Right renal cortex interstitium (tissue), 3 donors: ENCODE data around the gene ERC2. TPM values are rescaled to one million over a fixed set of nuclear protein-coding genes. Genes with fewer than 3 reads are reported as not detected.
A peak's percentile ranks its signal among the peaks of the same experiment; 100 is the strongest.

ENCODE experiments used
- DNase-seq, 3 donors: peaks; one replicate each; pipeline ENCODE4 v3.0.0-alpha.2; 2013; ENCODE audit warnings: low read depth in 3 of 3, low spot score in 2 of 3
- polyA plus RNA-seq, 3 donors: library from polyadenylated mRNA; unstranded; fragments of 120-200 nt; gene quantifications; one replicate each; pipeline ENCODE4 v1.2.1, GENCODE V29; 2013; ENCODE audit not compliant: insufficient read length in 3 of 3

The ERC2 gene
- polyA plus RNA-seq, 3 donors, result 3.5 to 4.0 (median 3.7) TPM

GRCh38 chr3:56321383-56321782 is 146.9 kb downstream of the ERC2 start:
- DNase-seq, result no peak

DNA sequence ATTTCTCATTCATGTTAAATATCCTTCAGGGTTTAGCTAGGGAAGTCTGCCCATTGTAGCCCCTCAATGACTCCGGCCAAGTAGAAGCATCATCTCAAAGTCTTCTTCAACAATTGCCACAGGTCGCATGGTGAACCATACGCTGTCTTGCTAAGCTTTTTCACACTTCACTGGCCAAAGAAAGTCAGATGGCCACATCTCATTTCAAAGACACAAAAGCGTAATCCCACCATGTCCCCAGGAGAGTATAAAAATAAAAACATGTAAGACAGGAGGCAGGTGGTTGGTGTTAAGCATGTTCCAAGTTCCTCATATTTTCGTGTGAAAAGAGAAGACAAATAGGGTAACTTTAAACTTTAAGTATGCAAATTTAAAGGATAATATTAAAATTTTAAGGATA is 147.4 kb downstream of the ERC2 start:
- no peak for DNase-seq

DNA sequence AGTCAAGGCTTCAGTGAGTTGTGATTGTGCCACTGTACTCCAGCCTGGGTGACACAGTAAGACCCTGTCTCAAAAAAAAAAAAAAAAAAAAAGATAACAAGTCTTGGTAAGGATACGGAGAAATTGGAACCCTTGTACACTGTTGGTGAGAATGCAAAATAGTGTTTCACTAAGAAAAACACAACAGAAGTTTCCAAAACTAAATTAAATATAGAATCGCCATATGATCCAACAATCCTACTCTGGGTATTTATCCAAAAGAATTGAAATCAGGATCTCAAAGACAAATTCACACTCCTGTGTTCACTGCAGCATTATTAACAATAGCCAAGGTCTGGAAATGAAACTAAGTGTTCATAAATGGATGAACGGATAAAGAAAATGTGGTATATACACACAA is 149.4 kb downstream of the ERC2 start:
- no peak for DNase-seq

- no peak for DNase-seq
Measured at GRCh38 chr3:56316944-56317343, 151.3 kb downstream of the ERC2 start.

DNA sequence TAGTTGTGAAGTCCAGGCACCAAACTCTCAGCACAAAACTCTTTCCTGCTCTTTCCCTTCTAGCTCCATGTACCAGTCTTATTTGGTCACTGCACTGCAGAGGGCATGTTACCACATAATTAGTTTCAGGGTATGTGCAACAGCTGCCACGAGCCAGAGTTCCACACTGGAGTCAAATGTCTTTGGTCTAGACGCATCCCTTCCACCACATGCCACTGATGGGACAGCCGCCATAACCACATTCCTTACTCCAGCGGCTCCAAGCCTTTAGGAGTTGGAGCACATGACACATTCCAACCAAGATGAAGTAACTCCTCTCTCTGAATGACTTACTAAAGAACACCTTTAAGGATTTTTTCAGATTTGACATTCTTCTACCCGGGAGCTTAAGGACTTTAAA is 153.4 kb downstream of the ERC2 start:
- no peak for DNase-seq

DNA sequence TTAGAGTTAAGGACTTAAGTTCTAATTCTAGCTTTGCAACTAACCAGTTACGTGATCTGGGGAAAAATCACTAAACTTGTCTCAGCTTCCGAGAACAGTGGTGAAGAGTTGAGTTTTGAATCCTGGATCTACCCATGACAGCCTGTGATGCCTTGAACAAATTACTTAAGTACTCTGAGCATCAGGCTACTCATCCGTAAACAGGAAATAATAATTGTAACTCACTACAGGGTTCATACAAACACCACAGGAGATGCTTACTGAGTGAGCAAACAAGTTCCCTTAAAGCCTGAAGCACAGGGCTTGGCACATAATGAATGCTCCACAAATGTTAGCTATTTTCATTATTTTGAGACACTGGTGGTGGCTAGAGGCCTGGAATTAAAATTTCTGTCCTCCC is 158.8 kb downstream of the ERC2 start:
- no peak for DNase-seq

DNA sequence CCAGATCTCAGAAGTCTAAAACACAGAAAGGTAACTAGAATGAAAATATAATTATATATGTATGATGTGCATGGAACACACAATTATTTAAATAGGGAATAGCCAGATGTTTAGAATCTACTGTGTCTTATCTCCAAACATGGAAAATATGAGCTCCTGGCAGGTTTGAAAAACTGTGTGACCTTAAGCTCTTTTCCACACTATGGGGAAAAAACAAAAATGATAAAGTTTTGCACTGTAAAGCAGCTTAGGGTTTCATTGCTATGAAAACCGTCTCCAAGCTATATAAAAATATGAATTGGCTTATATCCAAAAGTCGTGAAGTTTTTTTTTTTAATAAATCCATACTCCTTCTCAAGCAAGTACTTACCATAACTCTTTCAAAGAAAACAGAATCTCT is 159.8 kb downstream of the ERC2 start:
- DNase-seq, result no peak

DNA sequence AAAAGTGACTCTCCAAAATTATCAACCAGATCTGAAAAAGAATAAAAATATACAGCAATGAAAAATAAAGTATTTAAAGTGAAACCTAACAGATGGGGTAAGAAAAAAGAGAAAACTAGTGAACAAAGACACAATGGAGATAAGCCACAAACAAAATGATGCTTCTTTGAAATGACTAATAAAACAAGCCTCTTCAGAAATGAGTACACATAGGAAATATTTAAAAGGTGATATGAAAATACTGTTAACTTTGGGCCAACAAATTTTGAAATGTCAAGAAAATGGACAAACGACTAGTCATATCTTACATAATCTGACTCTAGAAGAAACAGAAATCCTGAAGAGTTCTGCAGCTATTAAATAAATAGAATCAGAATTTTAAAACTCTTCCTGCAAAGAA is 164.2 kb downstream of the ERC2 start:
- no peak for DNase-seq

GRCh38 chr3:56303487-56303886 is 164.8 kb downstream of the ERC2 start:
- DNase-seq, result peak; percentile 31 to 57 (median 49)

GRCh38 chr3:56302417-56302816 is 165.8 kb downstream of the ERC2 start:
- DNase-seq, result no peak

DNA sequence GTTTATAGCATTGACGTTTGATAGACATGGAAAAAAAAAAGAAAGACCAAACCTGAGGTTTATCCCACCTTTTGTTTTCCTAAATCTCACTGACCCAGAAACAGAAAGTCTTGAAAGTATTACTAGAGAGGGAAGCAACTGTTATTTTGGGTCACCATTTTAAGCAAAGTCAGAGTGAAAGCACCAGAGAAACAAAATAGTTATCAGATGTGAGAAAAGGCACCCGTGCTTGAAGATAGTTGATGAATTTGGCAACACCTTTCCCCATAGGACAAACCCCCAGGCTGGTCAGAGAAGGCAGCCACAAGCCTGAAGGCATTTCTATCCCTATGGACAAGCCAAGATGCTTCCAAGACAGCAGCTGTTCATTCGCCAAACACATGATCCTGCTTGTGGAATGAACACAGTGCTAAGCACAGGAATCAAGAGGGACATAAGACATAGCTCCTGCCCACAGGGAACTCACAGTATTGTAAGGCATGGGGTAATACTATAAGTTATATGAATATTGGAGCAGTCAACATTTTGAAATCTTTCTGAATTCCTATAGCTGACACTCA is 170.9 kb downstream of the ERC2 start:
- no peak for DNase-seq

DNA sequence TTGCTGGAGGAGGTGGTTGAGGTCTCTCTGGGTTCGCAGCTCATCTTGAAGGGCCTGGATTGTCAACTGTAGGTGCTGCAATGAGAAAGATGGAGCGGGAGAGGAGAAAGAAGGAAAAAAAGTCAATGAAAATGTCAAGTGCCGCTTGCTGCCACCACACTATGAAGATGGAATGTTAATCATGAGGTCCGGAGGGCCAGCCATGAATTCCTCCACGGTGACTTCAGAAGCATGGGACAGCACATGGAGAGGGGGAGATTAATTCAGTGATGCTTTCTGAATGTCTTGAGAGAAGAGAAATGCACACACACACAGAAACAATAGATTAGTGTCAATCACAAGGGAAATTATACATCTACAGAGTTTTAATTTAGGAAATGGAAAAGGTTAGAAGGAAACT is 171.9 kb downstream of the ERC2 start:
- DNase-seq, result no peak

- no peak for DNase-seq
Measured at GRCh38 chr3:56295161-56295560, 173.1 kb downstream of the ERC2 start.

DNA sequence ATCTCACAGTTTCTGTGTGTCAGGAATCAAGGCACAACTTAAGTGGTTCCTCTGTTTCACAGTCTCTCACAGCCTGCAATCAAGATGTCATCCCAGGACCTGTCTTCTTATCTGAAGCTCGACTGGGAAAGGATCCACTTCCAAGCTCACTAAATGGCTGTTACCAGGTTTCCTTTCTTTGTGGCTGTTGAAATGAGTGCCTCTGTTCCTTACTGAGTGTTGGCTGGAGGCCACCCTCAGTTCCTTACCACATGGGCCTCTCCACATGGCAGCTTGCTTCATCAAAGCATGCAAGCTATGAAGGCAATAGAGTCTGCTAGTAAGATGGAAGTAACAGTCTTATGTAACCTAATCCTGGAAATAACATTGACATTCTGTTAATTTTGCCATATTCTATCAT is 174.0 kb downstream of the ERC2 start:
- DNase-seq, result no peak

- no peak for DNase-seq
Measured at GRCh38 chr3:56291953-56292352, 176.3 kb downstream of the ERC2 start.

DNA sequence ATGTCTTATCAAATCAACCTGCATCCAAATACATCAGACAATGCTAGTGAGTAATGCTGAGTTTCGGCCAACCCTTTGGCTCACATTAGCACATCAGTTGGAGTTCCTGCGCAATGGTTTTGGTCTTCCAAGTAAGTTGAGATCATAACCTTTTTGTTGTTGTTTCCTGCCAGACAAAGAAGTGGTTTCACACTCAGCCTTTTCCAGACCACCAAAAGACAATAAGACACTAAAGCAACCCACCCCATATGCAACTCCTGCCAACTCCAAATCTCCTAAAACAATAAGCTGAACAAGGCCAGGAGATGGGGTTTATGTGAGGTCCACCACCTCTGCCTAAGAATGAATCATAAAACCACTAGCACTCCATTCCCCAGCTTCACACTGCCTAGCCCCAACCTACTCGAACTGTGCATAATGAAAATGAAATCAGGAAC is 177.0 kb downstream of the ERC2 start:
- DNase-seq, result no peak

DNA sequence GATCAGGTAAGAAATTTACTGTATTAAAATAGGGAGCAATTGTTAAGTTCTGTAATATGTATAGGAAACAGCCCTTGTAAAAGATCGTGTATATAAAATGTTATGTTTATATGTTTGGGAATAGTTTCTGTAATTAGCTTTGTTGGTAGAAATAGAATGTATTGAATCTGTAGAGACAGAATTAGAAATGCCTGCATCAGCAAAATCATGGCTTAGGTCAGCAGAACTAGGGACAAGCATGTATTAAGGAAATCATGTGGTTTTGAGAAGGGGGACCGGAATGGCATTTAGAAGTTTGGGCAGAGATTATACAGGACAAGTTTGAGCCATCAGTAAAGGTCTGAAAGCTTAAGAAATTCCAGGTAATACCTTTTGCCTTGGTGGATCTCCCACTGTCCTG is 177.9 kb downstream of the ERC2 start:
- DNase-seq, result no peak

- no peak for DNase-seq
Measured at GRCh38 chr3:56288258-56288657, 180.0 kb downstream of the ERC2 start.

DNA sequence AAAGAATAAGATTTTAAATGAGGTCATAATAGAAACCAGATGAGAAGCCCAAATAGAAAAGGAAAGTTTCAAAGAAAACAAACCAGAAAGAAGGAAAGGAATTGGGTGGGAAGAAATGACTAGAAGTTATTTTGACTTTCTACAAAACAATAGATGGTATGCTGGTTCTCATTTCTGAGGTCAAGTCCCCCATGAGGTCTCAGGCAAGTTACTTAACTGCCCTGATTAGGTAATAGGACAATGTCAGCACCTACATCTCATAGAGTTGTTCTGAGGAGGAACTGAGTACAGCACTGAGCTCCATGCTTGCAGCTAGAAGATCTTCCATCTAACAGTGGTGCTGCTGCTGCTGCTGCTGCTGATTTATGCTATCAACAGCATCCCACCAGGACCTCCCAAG is 185.9 kb downstream of the ERC2 start:
- DNase-seq, result no peak

- no peak for DNase-seq
Measured at GRCh38 chr3:56277236-56277635, 191.0 kb downstream of the ERC2 start.

- DNase-seq, result no peak
Measured at GRCh38 chr3:56275120-56275519, 193.1 kb downstream of the ERC2 start.

- DNase-seq, result peak in 2 of 3 donors; percentile 48 to 51
Measured at GRCh38 chr3:56269755-56270535, 198.3 kb downstream of the ERC2 start.
